Ascending aorta (tissue), 2 donors: Measurements from ENCODE around the gene RYK. TPM values are rescaled to one million over a fixed set of nuclear protein-coding genes. Genes with fewer than 3 reads are reported as not detected.

Experiments
- DNase-seq, 2 donors: peaks; one replicate each; pipeline ENCODE4 v3.0.0-alpha.2; 2019; ENCODE audit warnings: low spot score in 2 of 2
- H3K27ac ChIP-seq, 2 donors: fragments of 200-600 bp; sonication (generic); one replicate each; pipeline ENCODE4 v1.5.1; 2016 to 2017; ENCODE audit warnings: mild to moderate bottlenecking in 1 of 2
- H3K27me3 ChIP-seq: fragments of 200-600 bp; sonication (generic); one replicate; pipeline ENCODE4 v1.5.1; 2017
- H3K36me3 ChIP-seq, 2 donors: fragments of 200-600 bp; sonication (generic); one replicate each; pipeline ENCODE4 v1.5.1; 2016
- H3K4me1 ChIP-seq, 2 donors: fragments of 200-600 bp; sonication (generic); one replicate each; pipeline ENCODE4 v1.5.1; 2016 to 2017; ENCODE audit warnings: mild to moderate bottlenecking in 1 of 2
- H3K4me3 ChIP-seq, 2 donors: fragments of 200-600 bp; sonication (generic); one replicate each; pipeline ENCODE4 v1.5.1; 2016 to 2017; ENCODE audit warnings: mild to moderate bottlenecking in 1 of 2
- H3K9me3 ChIP-seq, 2 donors: fragments of 200-600 bp; sonication (generic); one replicate each; pipeline ENCODE4 v1.5.1; 2016
- intact Hi-C: fragments of 100-400 bp; cut with DNase I; formaldehyde crosslinking; loops from one replicate; pipeline ENCODE4 v1.15.1; 2023
- total RNA-seq: library from RNA; depleted of rRNA; stranded (reverse); fragments of >200 nt; gene quantifications from one replicate; pipeline ENCODE4 v1.1.0, GENCODE V29; 2016
- TF ChIP-seq, protein P1 (sequence below), 3 experiments: fragments of 200-600 bp in 2 of 3; fragments of 450-650 bp in 1 of 3; sonication (generic) in 2 of 3; IDR thresholded peaks; one replicate each; pipeline ENCODE4 v1.5.1; 2016 to 2019; ENCODE audit warnings: antibody characterized with exemption in 3 of 3, mild to moderate bottlenecking in 1 of 3, moderate library complexity in 1 of 3

The RYK gene
- total RNA-seq, 1 donor from 2014 or later: 13.5 TPM

DNA sequence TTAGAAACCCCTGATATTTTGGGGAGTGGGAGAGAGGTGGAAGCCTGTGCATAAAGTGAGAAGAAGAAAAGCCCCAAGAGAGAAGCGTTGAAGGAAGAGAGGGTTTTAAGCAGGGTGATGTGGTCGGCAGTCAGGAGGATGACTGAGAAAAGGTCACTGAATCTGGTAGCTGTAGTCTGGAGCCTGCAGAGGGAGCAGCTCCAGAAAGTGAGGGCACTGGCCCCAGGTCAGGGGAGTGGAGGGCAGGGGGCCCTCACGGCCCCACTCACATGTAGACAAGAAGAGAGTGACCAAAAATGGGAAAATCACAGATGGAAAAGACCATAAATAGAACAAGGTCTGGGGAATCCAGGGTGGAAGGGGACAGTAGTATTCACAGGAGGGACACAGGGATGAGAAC lies 105.5 kb downstream of the RYK start:
- Histone ChIP-seq H3K36me3 (peaks cover 0 to 8% of the 10 kb centered on the region in 2 donors), H3K9me3 (peaks cover 0 to 5% of the 10 kb centered on the region in 2 donors), H3K4me3 (no peak overlapping the region), H3K27me3 (no peaks in the 10 kb centered on the region), H3K4me1 (peaks cover 0 to 2% of the 10 kb centered on the region in 2 donors), H3K27ac (no peak overlapping the region)
- intact Hi-C loops: no loop called here
- TF ChIP-seq, protein P1, sequence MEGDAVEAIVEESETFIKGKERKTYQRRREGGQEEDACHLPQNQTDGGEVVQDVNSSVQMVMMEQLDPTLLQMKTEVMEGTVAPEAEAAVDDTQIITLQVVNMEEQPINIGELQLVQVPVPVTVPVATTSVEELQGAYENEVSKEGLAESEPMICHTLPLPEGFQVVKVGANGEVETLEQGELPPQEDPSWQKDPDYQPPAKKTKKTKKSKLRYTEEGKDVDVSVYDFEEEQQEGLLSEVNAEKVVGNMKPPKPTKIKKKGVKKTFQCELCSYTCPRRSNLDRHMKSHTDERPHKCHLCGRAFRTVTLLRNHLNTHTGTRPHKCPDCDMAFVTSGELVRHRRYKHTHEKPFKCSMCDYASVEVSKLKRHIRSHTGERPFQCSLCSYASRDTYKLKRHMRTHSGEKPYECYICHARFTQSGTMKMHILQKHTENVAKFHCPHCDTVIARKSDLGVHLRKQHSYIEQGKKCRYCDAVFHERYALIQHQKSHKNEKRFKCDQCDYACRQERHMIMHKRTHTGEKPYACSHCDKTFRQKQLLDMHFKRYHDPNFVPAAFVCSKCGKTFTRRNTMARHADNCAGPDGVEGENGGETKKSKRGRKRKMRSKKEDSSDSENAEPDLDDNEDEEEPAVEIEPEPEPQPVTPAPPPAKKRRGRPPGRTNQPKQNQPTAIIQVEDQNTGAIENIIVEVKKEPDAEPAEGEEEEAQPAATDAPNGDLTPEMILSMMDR (IDR thresholded peaks at IDR 0.05): no peak
- no peak for DNase-seq

GRCh38 chr3:134144694-134145093 lies 106.0 kb downstream of the RYK start:
- peaks cover 0 to 13% of the 10 kb centered on the region in 2 donors for H3K36me3 ChIP-seq
- no peak overlapping the region for H3K4me3 ChIP-seq
- H3K9me3 ChIP-seq: peaks cover 0 to 5% of the 10 kb centered on the region in 2 donors
- DNase-seq: no peak
- H3K27me3 ChIP-seq: no peaks in the 10 kb centered on the region
- H3K27ac ChIP-seq: no peak overlapping the region
- TF ChIP-seq, protein P1 (IDR thresholded peaks at IDR 0.05): no peak
- H3K4me1 ChIP-seq: peaks cover 0 to 2% of the 10 kb centered on the region in 2 donors
- intact Hi-C loops: no loop called here

- Histone ChIP-seq H3K36me3 (peaks cover 0 to 14% of the 10 kb centered on the region in 2 donors), H3K9me3 (peaks cover 0 to 5% of the 10 kb centered on the region in 2 donors), H3K4me1 (no peaks in the 10 kb centered on the region), H3K27ac (no peak overlapping the region), H3K27me3 (no peaks in the 10 kb centered on the region), H3K4me3 (no peak overlapping the region)
- TF ChIP-seq, protein P1 (IDR thresholded peaks at IDR 0.05): no peak
- intact Hi-C loops: no loop called here
- DNase-seq: no peak
Measured at GRCh38 chr3:134143828-134144401, 106.7 kb downstream of the RYK start.

GRCh38 chr3:134136604-134137003 lies 114.1 kb downstream of the RYK start:
- Histone ChIP-seq H3K36me3 (peaks cover 0 to 14% of the 10 kb centered on the region in 2 donors), H3K4me3 (no peak overlapping the region), H3K27me3 (no peaks in the 10 kb centered on the region), H3K27ac (no peak overlapping the region), H3K9me3 (peaks cover 0 to 1% of the 10 kb centered on the region in 2 donors), H3K4me1 (no peaks in the 10 kb centered on the region)
- intact Hi-C loops: no loop called here
- TF ChIP-seq, protein P1 (IDR thresholded peaks at IDR 0.05): no peak
- DNase-seq: no peak

DNA sequence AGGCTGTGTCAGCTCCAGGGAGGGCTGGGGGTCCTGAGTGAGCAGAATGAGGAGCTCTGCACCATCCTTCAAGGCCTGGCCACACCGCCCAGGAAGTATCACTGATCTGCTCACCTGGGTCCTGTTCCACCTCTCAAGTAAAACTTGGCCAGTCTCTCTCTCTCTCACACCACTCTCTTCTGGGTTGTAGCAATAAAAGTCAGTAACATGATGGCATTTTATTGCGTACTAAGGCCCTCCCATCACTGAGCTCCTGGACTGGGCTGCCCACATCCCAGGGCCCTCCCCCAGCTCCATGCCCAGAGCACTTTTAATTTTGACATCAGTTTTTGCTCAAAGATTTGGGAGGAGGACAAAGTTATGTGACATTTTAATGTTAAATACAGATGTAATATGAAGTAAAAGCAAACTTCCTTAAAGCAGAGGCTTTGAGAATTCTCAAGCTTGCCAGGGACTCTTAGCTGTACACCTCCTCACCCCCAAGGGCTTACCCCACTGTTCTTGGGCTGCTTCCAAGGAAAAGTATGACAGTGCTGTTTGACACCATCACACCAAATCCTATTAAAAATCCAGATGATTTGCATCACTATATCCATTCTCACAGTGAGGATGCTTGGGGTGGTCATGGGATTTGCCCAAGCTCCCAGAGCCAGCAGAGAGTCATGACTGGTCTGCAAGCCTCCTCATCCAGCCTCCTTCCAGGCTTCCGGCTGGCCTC lies 115.8 kb downstream of the RYK start:
- intact Hi-C loops: no loop called here

More for the DNA sequence above, 115.8 kb downstream of the RYK start:
- DNase-seq: no peak
- Histone ChIP-seq H3K9me3 (no peaks in the 10 kb centered on the region), H3K27ac (no peak overlapping the region), H3K4me3 (no peak overlapping the region), H3K27me3 (no peaks in the 10 kb centered on the region), H3K36me3 (peaks cover 0 to 3% of the 10 kb centered on the region in 2 donors), H3K4me1 (no peaks in the 10 kb centered on the region)
- TF ChIP-seq, protein P1 (IDR thresholded peaks at IDR 0.05): no peak
